ENCODE measurements around the gene CYREN.

Gene CYREN

GRCh38 chr7:135170274-135170997 lies at the start of gene CYREN:
Gene CYREN (minus strand): TSS chr7:135170707. CDS start chr7:135168922, 1,785 bp downstream.
- Histone ChIP-seq H3F3A (ENCODE audit: control insufficient read depth, insufficient read depth) (peaks cover 7% of the 10 kb centered on the region), H3K27me3 (ENCODE audit: control insufficient read depth, low read length) (no peaks in the 10 kb centered on the region), H3K9me2 (replicated peaks; ENCODE audit: control insufficient read depth, low read length) (no peaks in the 10 kb centered on the region), H3K27ac (ENCODE audit: low read depth, low read length) (peak within 1 kb of the TSS; percentile 86), H3K4me3 (ENCODE audit: low read length) (peak within 1 kb of the TSS; percentile 88), H3K9me3 (ENCODE audit: control insufficient read depth, insufficient read depth, low read length) (no peaks in the 10 kb centered on the region), H4K20me1 (ENCODE audit: control insufficient read depth, insufficient read depth, low read depth, low read length) (no peaks in the 10 kb centered on the region), H3K4me1 (ENCODE audit: control insufficient read depth, low read length) (peaks cover 22% of the 10 kb centered on the region), H3K4me2 (ENCODE audit: low read length) (peak within 1 kb of the TSS; percentile 81), H3K36me3 (ENCODE audit: control insufficient read depth, low read length) (peaks cover 54% of the 10 kb centered on the region), H3K79me2 (ENCODE audit: control insufficient read depth, low read length) (peaks cover 74% of the 10 kb centered on the region)
- peak; percentile 82 for TF ChIP-seq CTCF (IDR thresholded peaks at IDR 0.05; ENCODE audit: low read depth, low read length, poor library complexity, severe bottlenecking)
- TF ChIP-seq EZH2phosphoT487 (IDR thresholded peaks at IDR 0.05; ENCODE audit: borderline replicate concordance, low read length), result no peak

GRCh38 chr7:135217645-135218509 lies 47.4 kb upstream of the CYREN start:
- H3F3A ChIP-seq (ENCODE audit: control insufficient read depth, insufficient read depth), result no peaks in the 10 kb centered on the region
- H4K20me1 ChIP-seq (ENCODE audit: control insufficient read depth, insufficient read depth, low read depth, low read length), result no peaks in the 10 kb centered on the region
- no peaks in the 10 kb centered on the region for H3K4me1 ChIP-seq (ENCODE audit: control insufficient read depth, low read length)
- H3K9me2 ChIP-seq (replicated peaks; ENCODE audit: control insufficient read depth, low read length), result no peaks in the 10 kb centered on the region
- H3K79me2 ChIP-seq (ENCODE audit: control insufficient read depth, low read length), result no peaks in the 10 kb centered on the region
- no peak overlapping the region for H3K4me3 ChIP-seq (ENCODE audit: low read length)
- no peak overlapping the region for H3K27ac ChIP-seq (ENCODE audit: low read depth, low read length)
- 0 out of 2 replicates have a peak, but pooled peaks cover 2% of the 10 kb centered on the region for H3K27me3 ChIP-seq (ENCODE audit: control insufficient read depth, low read length)
- TF ChIP-seq CTCF (IDR thresholded peaks at IDR 0.05; ENCODE audit: low read depth, low read length, poor library complexity, severe bottlenecking) (no peak), EZH2phosphoT487 (IDR thresholded peaks at IDR 0.05; ENCODE audit: borderline replicate concordance, low read length) (no peak)
- H3K36me3 ChIP-seq (ENCODE audit: control insufficient read depth, low read length), result no peaks in the 10 kb centered on the region
- no peaks in the 10 kb centered on the region for H3K9me3 ChIP-seq (ENCODE audit: control insufficient read depth, insufficient read depth, low read length)
- H3K4me2 ChIP-seq (ENCODE audit: low read length), result no peak overlapping the region

GRCh38 chr7:135215698-135216097 lies 45.2 kb upstream of the CYREN start:
- Histone ChIP-seq H4K20me1 (ENCODE audit: control insufficient read depth, insufficient read depth, low read depth, low read length) (no peaks in the 10 kb centered on the region), H3K4me3 (ENCODE audit: low read length) (no peak overlapping the region), H3K9me3 (ENCODE audit: control insufficient read depth, insufficient read depth, low read length) (no peaks in the 10 kb centered on the region), H3F3A (ENCODE audit: control insufficient read depth, insufficient read depth) (no peaks in the 10 kb centered on the region), H3K27ac (ENCODE audit: low read depth, low read length) (no peak overlapping the region), H3K27me3 (ENCODE audit: control insufficient read depth, low read length) (0 out of 2 replicates have a peak, but pooled peaks cover 2% of the 10 kb centered on the region), H3K9me2 (replicated peaks; ENCODE audit: control insufficient read depth, low read length) (no peaks in the 10 kb centered on the region), H3K4me2 (ENCODE audit: low read length) (no peak overlapping the region), H3K36me3 (ENCODE audit: control insufficient read depth, low read length) (no peaks in the 10 kb centered on the region), H3K79me2 (ENCODE audit: control insufficient read depth, low read length) (peaks cover 3% of the 10 kb centered on the region; the same call in 1 of the 2 replicates), H3K4me1 (ENCODE audit: control insufficient read depth, low read length) (peaks cover 6% of the 10 kb centered on the region)
- TF ChIP-seq EZH2phosphoT487 (IDR thresholded peaks at IDR 0.05; ENCODE audit: borderline replicate concordance, low read length) (no peak), CTCF (IDR thresholded peaks at IDR 0.05; ENCODE audit: low read depth, low read length, poor library complexity, severe bottlenecking) (no peak)
